ENCODE measurements around the gene COL7A1. TPM values are rescaled to one million over a fixed set of nuclear protein-coding genes. Genes with fewer than 3 reads are reported as not detected.

COL7A1 gene
- polyA plus RNA-seq, 1 of the 3 experiments (the other 2 are of a cell fraction): 10.8 TPM

DNA sequence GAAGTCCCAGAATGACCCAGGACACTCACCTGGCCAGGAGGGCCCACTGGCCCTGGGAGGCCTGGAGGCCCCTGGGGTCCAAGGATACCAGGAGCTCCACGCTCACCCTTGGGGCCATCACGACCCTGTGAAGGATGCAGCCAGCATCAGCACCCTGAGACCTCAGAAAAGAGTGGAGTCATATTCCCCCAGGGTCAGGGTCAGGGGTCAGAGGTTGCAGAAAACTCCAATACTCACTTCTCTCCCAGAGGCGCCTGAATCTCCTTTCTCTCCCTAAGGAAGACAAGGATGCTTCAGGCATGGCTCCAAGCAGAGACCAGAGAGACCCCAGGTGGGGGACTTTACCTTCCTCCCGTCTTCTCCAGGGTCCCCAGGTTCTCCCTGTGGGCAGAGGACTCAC is 18.5 kb downstream of the COL7A1 start (continued):
- TF ChIP-seq NRF1 (IDR thresholded peaks at IDR 0.05; ENCODE audit: low read depth, low read length): no peak

DNA sequence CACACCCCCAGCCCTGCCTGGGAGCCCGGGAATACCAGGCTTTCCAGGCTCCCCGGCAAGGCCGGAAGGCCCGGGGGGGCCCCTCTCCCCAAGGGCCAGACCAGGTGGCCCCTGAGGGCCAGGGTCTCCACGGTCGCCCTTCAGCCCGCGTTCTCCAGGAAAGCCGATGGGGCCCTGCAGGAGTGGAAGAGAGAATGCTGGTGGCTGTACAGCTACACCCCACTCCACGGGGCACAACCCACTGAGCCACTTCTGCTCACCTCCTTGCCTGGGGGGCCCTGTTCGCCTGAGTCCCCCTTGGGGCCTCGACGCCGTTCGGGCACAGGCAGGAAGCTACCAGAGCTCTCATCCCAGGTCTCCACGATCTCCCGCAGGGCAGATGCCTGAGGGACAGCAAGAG is 19.8 kb downstream of the COL7A1 start:
- POLR2A ChIA-PET: interaction anchor here (0.6 kb wide), 1 partner anchor 226 kb away, joined by 3 read pairs; no protein-coding TSS in a partner anchor

DNA sequence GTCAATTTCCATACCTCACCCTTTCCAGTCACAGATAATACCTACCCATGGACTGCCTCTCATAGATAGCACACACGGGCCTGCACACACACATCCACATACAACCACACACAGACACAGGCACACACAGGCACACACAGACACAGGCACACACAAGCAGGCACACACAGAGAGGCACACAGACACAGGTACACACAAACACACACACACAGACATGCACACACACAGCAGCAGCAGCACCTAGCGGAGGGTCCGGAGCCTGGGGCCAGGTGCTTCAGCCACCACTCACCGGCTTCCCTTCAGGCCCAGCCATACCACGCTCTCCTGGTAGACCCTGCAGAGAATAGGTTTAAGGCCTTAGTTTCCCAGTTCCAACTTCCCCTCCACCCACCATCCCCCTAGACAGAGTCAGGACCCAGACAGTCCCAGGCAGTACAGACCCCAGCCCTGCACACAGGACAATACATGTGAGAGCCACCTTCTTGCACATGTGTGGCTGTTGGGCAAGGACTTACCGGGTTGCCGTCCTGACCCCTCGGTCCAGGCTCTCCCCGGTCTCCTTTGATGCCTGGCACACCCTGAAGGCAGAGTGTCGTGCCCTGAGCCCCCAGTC is 21.1 kb downstream of the COL7A1 start:
- Histone ChIP-seq H3F3A (replicated peaks; ENCODE audit: insufficient read depth) (no peaks in the 10 kb centered on the region), H2AFZ (ENCODE audit: low read depth) (no peak overlapping the region), H3K27me3 (ENCODE audit: insufficient read depth) (no peaks in the 10 kb centered on the region), H3K9ac (no peak overlapping the region), H3K4me1 (ENCODE audit: control insufficient read depth in 1 of 2, insufficient read depth in 2 of 2, low read depth in 1 of 2, low read length in 1 of 2) (no peaks in the 10 kb centered on the region), H3K4me3 (ENCODE audit: low read depth in 2 of 2, low read length in 1 of 2) (no peak overlapping the region), H3K79me2 (ENCODE audit: insufficient read depth) (no peaks in the 10 kb centered on the region), H3K36me3 (replicated peaks in 1 of 2; ENCODE audit: control insufficient read depth in 1 of 2, insufficient read depth in 2 of 2, low read length in 1 of 2) (no peaks in the 10 kb centered on the region), H3K9me2 (no peaks in the 10 kb centered on the region), H3K27ac (ENCODE audit: low read depth in 2 of 2, low read length in 1 of 2) (no peak overlapping the region), H3K4me2 (no peak overlapping the region), H4K20me1 (ENCODE audit: insufficient read depth) (no peaks in the 10 kb centered on the region), H3K9me3 (no peaks in the 10 kb centered on the region)
- WGBS (ENCODE audit: low lambda C conversion rate): 100% methylated on average over 5 of the region's 10 CpGs
- TF ChIP-seq, protein P1, sequence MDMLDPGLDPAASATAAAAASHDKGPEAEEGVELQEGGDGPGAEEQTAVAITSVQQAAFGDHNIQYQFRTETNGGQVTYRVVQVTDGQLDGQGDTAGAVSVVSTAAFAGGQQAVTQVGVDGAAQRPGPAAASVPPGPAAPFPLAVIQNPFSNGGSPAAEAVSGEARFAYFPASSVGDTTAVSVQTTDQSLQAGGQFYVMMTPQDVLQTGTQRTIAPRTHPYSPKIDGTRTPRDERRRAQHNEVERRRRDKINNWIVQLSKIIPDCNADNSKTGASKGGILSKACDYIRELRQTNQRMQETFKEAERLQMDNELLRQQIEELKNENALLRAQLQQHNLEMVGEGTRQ (IDR thresholded peaks at IDR 0.05; ENCODE audit: borderline replicate concordance, low read depth, low read length): no peak
- TF ChIP-seq FOXJ3 (CRISPR knock-in tag; IDR thresholded peaks at IDR 0.05): no peak
- no peak for TF ChIP-seq GABPA (IDR thresholded peaks at IDR 0.05; ENCODE audit: low read depth)
- no peak for TF ChIP-seq MEF2A (IDR thresholded peaks at IDR 0.05; ENCODE audit: borderline replicate concordance, low read depth)
- TF ChIP-seq NRF1 (IDR thresholded peaks at IDR 0.05; ENCODE audit: low read depth, low read length): no peak
- TF ChIP-seq, protein P2, sequence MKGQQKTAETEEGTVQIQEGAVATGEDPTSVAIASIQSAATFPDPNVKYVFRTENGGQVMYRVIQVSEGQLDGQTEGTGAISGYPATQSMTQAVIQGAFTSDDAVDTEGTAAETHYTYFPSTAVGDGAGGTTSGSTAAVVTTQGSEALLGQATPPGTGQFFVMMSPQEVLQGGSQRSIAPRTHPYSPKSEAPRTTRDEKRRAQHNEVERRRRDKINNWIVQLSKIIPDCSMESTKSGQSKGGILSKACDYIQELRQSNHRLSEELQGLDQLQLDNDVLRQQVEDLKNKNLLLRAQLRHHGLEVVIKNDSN (IDR thresholded peaks at IDR 0.05; ENCODE audit: borderline replicate concordance, low read depth): no peak
- TF ChIP-seq RXRA (IDR thresholded peaks at IDR 0.05; ENCODE audit: borderline replicate concordance, low read depth): no peak
- TF ChIP-seq, protein P3, sequence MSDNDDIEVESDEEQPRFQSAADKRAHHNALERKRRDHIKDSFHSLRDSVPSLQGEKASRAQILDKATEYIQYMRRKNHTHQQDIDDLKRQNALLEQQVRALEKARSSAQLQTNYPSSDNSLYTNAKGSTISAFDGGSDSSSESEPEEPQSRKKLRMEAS (IDR thresholded peaks at IDR 0.05; ENCODE audit: low read depth): no peak
- DNase-seq: no peak
- POLR2A ChIA-PET: no interaction called here
- CTCF ChIA-PET: no interaction called here

More for the DNA sequence above, 19.8 kb downstream of the COL7A1 start:
- Histone ChIP-seq H3K9me2 (no peaks in the 10 kb centered on the region), H3K9ac (no peak overlapping the region), H3K4me2 (no peak overlapping the region), H3F3A (replicated peaks; ENCODE audit: insufficient read depth) (no peaks in the 10 kb centered on the region), H3K27ac (ENCODE audit: low read depth in 2 of 2, low read length in 1 of 2) (no peak overlapping the region), H4K20me1 (ENCODE audit: insufficient read depth) (no peaks in the 10 kb centered on the region), H3K36me3 (replicated peaks in 1 of 2; ENCODE audit: control insufficient read depth in 1 of 2, insufficient read depth in 2 of 2, low read length in 1 of 2) (no peaks in the 10 kb centered on the region), H3K4me3 (ENCODE audit: low read depth in 2 of 2, low read length in 1 of 2) (no peak overlapping the region), H3K79me2 (ENCODE audit: insufficient read depth) (no peaks in the 10 kb centered on the region), H3K9me3 (no peaks in the 10 kb centered on the region), H2AFZ (ENCODE audit: low read depth) (no peak overlapping the region), H3K4me1 (ENCODE audit: control insufficient read depth in 1 of 2, insufficient read depth in 2 of 2, low read depth in 1 of 2, low read length in 1 of 2) (no peaks in the 10 kb centered on the region), H3K27me3 (ENCODE audit: insufficient read depth) (no peaks in the 10 kb centered on the region)
- DNase-seq: no peak
- 71% methylated on average over 2 of the region's 17 CpGs for WGBS (ENCODE audit: low lambda C conversion rate)
- CTCF ChIA-PET: no interaction called here
- no peak for TF ChIP-seq RCOR1 (IDR thresholded peaks at IDR 0.05; ENCODE audit: low read length)
- TF ChIP-seq, protein P2 (IDR thresholded peaks at IDR 0.05; ENCODE audit: borderline replicate concordance, low read depth): no peak
- TF ChIP-seq MEF2A (IDR thresholded peaks at IDR 0.05; ENCODE audit: borderline replicate concordance, low read depth): no peak
- no peak for TF ChIP-seq NRF1 (IDR thresholded peaks at IDR 0.05; ENCODE audit: low read depth, low read length)
- no peak for TF ChIP-seq CHD2 (IDR thresholded peaks at IDR 0.05; ENCODE audit: low read length, partially characterized antibody)
- no peak for TF ChIP-seq TCF12 (IDR thresholded peaks at IDR 0.05)
- TF ChIP-seq RXRA (IDR thresholded peaks at IDR 0.05; ENCODE audit: borderline replicate concordance, low read depth): no peak
- TF ChIP-seq, protein P1 (IDR thresholded peaks at IDR 0.05; ENCODE audit: borderline replicate concordance, low read depth, low read length): no peak
- no peak for TF ChIP-seq RFX5 (IDR thresholded peaks at IDR 0.05; ENCODE audit: low read length)
- no peak for TF ChIP-seq NFIC (IDR thresholded peaks at IDR 0.05; ENCODE audit: borderline replicate concordance)

Measured in SK-N-SH (cell line).